Lower leg skin (tissue), 3 donors: ENCODE data around the gene ADAMTS6.

Experiments used
- POLR2A ChIP-seq, 2 donors: fragments of 450-650 bp; IDR thresholded peaks; one replicate each; pipeline ENCODE4 v1.6.1; 2016 to 2017; ENCODE audit warnings: antibody characterized with exemption in 2 of 2, mild to moderate bottlenecking in 1 of 2, moderate library complexity in 1 of 2
- TF ChIP-seq, protein P1 (sequence below), 3 donors: fragments of 450-650 bp; IDR thresholded peaks; one replicate each; pipeline ENCODE4 v1.5.1; 2016; ENCODE audit warnings: antibody characterized with exemption in 3 of 3, mild to moderate bottlenecking in 3 of 3, moderate library complexity in 2 of 3

DNA sequence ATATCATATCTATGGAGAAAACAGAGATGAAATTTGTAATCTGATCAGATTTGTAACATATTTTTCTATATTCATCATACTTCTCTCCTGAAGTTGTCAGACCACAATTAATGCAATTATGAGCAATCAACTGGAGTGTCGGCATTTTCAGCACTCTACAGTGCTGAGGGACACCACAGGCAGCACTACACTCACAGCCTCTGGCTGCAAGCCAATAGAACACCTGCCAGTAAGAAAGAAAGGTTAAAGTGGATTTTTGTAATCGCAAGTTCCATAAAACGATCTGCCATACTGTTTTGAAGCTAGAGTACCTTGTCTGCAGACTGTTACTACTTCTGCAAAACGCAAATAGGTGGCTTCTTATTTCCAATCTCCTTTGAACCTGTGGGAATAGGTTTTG is 147.6 kb downstream of the ADAMTS6 start:
- TF ChIP-seq, protein P1, sequence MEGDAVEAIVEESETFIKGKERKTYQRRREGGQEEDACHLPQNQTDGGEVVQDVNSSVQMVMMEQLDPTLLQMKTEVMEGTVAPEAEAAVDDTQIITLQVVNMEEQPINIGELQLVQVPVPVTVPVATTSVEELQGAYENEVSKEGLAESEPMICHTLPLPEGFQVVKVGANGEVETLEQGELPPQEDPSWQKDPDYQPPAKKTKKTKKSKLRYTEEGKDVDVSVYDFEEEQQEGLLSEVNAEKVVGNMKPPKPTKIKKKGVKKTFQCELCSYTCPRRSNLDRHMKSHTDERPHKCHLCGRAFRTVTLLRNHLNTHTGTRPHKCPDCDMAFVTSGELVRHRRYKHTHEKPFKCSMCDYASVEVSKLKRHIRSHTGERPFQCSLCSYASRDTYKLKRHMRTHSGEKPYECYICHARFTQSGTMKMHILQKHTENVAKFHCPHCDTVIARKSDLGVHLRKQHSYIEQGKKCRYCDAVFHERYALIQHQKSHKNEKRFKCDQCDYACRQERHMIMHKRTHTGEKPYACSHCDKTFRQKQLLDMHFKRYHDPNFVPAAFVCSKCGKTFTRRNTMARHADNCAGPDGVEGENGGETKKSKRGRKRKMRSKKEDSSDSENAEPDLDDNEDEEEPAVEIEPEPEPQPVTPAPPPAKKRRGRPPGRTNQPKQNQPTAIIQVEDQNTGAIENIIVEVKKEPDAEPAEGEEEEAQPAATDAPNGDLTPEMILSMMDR (IDR thresholded peaks at IDR 0.05): no peak
- TF ChIP-seq POLR2A (IDR thresholded peaks at IDR 0.05): no peak
